GM21576 (cell line): Measurements from ENCODE around the gene AHCY.
"Not testable (repeated sequence)": the region's sequence is repeated elsewhere in the genome, so short reads cannot be mapped to it uniquely, and the experiment has no call there.

Source experiments
- ATAC-seq: cut with Tn5 transposase; IDR thresholded peaks from one replicate; pipeline ENCODE4 v1.9.1; 2021; ENCODE audit warnings: mild to moderate bottlenecking, moderate library complexity; ENCODE audit not compliant: unreplicated experiment

Gene AHCY

DNA sequence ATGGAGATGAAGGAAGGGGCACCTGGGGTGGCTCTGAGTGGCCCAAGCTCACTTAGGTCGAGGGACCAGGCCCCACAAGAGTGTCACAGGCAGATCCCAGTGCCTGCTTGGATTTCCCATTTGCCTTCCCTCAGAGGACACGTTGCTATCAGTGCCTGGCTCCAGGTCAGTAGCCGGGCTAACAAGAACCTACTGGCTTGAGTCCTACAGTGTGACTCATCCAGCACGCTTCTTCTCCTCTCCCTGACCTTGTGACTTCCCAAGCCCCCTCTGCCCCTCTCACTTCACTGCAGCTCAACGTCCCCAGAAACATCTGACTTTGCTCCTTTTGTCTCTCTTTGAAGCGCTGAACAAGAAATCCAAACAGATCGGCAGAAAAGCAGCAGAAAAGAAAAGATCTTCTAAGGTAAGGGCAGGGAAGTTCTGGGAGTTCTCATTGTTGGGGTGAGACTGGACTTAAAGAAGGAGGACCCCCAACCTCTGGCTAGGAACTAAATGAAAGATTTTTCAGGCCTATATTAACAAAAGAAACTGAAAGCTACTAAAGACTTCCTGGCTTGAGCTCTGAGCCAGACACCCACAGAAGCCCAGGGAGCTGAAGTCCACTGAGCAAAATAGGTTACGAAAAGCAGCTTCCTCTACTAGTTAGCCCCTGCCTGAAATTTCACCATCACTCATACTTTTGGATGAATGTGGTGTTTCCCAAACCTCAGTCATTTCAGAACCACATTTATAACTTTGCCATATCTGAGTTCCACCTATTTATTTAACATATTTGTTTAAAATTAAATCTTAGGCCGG lies 40.5 kb downstream of the AHCY start:
- no peak for ATAC-seq

DNA sequence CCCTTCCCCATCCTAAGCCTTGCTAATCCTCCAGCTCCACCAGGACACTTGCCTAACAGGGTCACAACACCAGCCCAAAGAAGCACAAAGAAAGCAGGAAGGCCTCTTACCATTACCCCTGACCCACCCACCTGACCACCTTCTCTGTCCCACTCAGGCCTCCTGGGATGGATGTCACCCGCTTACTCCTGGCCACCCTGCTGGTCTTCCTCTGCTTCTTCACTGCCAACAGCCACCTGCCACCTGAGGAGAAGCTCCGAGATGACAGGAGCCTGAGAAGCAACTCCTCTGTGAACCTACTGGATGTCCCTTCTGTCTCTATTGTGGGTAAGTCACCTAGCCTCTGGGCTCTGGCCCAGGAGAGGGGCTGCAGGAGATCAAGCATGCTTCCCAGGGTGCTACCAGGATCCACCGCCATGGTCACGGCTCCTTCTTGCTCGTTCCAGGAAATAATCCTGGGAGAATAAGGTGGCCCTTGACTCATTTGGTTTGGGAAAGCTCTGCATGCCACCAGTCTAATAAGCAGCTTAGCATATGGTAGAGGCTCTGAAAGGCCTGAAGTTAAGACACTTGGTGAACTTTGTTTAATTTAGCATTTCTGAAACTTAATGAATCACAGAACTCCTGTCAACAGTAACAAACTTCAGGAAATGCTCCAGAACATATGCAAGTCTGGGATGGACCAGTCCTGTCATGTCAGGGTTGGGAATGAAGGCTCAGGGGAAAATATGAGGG lies 42.8 kb downstream of the AHCY start:
- ATAC-seq: no peak

DNA sequence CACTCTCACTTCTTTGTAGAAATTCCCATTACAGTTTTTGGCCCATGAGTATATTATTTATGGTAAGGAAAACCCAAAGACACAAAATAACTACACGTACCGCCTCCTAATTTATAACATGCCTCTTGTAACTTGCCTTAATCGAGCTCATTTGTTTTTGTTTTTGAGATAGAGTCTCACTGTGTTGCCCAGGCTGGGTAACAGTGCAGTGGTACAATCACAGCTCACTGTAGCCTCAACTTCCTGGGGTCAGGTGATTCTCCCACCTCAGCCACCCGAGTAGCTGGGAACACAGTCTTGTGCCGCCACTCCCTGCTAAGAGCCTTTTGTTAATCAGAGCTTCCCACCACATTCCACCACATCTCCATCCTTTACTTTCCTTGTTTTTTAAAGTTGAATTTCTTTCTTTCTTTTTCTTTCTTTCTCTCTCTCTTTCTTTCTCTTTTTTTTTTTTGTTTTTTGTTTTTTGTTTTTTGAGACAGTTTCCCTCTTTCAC lies 46.5 kb downstream of the AHCY start:
- no peak for ATAC-seq

DNA sequence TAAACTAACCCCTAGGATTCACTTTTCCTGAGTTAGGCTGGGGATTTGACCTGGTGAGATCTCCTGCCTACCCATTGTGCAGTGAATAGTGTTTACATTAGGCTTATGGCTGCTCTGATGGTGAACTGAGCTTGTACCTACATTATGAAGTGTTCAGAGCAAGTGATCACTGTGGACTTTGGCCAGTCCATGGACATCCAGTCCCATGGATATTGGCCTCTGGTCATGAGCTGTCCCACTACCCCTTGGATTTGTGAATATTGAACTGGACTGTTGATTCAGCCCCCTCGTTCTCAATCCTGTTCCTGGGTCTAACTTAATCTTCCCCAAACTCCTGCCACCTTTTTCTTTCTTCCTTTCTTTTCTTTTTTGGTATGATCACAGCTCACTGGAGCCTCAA lies 48.2 kb downstream of the AHCY start:
- no peak for ATAC-seq

DNA sequence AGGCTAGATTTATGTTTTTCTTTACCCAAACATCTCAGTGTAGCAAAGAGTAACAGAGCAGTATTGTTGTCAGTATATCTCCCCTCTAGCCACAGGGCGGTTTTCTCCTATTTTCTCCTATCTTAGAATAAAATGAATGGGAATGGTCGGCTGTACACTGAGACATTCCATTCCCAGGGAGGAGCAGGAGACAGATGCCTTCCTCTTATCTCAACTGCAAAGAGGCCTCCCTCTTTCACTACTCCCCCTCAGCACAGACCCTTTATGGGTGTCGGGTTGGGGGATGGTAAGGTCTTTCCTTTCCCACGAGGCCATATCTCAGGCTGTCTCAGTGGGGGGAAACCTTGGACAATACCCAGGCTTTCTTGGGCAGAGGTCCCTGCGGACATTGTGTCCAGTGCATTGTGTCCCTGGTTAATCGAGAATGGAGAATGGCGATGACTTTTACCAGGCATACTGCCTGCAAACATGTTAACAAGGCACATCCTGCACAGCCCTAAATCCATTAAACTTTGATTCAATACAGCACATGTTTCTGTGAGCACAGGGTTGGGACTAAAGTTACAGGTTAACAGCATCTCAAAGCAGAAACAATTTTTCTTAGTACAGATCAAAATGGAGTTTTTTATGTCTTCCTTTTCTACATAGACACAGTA lies 50.6 kb downstream of the AHCY start:
- not testable (repeated sequence) for ATAC-seq

DNA sequence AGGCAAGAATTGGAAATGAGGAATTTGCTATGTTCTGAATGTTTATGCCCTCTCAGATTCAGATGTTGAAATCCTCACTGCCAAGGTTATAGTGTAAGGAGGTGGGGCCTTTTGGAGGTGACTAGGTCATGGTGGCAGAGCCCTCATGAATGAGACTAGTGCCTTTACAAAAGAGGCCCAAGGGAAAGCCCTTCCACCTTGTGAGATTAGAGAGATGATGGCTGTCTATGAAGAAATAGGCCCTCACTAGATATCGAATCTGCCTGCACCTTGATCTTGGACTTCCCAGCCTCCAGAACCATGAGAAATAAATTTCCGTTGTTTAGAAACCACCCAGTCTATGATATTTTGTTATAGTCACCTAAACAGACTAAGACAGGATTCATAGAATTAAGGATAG lies 51.5 kb downstream of the AHCY start:
- ATAC-seq: no peak

GRCh38 chr20:34250005-34250404 lies 53.1 kb downstream of the AHCY start:
- ATAC-seq: no peak

DNA sequence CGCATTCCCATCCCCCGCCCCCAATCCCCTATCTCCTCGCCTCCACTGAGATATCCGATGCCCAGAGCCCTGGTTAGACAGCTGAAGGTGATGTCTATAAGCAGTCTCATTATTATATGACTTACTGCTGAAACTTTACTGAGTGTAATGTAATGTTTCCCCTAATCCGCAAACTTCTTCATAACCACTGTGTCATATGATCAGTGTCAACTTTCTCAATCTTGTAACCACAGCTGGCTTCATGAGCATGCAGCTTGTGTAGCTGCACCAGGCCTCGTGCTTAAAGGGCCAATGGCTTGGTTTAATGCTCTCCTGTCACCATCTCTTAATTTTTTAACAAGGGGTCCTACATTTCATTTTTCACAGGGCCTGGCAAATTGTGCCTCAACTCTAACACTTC lies 53.9 kb downstream of the AHCY start:
- ATAC-seq: no peak

DNA sequence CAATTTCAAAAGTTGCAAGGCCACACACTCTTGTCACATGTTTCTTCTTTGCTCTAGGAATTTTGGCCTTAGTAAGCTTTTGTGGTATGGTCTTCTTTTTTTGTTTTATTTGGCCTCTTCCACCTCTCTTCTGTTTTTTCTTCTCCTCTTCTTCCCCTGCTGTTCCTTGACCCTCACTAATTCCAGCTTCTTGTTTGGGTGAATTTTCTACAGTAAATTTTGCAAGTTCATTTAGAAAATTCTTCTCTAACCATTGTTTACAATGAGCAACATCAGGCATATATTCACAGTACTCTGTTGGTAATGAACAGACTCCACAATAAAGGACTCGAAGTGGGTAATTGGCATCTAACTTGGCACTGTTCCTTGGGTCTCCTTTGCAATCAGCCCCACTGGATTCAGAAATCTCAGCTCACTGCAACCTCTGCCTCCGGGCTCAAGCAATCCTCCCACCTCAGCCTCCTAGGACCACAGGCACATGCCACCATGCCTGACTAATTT lies 57.0 kb downstream of the AHCY start:
- no peak for ATAC-seq

DNA sequence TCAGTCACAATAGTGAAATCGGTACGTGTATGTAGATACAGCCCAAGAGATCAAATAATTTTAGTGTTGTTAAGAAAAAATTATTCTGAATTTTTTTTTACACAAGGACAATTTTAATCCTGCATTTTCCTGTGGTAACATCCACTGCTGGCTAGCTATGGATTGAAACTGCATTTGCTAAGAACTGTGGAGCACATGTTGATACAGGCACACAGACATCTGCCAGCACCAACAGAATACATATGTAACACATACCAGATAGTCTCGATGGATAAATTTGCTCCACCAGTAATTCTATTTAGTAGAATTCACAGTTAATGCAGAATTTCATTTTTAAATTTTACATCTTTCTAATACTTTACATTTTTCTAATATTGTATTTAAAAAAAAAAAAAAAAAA lies 59.8 kb downstream of the AHCY start:
- no peak for ATAC-seq

GRCh38 chr20:34242879-34243278 lies 60.3 kb downstream of the AHCY start:
- no peak for ATAC-seq

DNA sequence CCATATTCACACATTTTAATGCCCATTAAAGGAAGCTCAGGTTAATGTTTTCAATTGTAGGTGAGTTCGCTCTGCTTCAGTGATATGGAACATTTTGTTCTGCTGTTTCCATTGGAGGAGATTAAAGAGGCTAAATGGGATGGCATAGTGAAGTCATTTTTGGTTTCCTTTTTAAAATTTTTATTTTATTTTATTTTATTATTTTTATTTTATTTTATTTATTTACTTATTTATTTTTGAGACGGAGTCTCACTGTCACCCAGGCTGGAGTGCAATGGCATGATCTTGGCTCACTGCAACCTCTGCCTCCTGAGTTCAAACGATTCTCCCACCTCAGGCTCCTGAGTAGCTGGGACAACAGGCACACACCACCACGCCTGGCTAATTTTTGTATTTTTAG lies 61.1 kb downstream of the AHCY start:
- ATAC-seq: not testable (repeated sequence)

DNA sequence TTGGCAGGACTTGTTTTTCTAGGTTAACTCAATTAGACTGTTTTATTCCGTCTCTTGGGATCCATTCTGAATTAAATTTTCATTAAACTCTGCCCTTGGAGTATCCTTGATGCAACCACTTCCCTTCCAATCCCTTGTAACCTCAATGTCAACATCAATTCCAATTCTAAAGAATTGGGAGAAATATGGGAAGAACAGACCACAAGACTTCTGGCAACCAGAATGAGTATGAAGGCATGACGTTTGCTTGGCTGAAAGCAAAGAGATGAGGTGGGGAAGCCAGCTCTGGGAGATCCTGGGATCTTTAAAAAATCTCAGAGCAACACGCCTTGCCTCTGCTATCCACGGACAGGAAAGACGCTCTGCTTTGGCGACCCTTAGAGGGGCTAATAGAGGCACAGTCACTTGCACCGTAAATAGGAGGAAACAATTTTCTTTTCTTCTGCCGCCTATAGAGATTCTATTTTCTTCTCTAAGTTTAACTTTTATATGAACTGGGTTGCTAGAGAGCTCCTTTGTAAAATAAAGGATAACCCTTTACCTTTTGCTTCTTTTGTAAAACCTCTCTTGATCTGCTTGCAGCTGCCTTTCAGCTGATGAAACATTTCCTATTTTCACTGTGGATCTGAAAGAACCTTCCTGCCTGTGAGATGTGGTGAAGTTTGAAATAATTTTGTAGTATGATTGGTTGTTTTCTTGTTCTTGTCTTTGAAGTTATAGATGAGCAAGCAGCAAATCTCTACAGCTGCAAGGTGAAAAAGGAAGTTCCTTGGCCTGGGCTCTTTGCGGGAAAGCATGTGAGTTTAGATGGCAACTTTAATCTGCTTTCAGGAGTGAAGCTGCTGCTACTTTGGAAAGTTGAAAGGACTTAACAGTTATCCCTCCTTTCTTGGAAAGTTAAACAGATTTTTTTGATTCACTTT lies 62.2 kb downstream of the AHCY start, which contains the start of gene ASIP:
ASIP (plus strand) TSS at position 731 of the 923 bp plus-strand sequence. CDS start 18,952 bp downstream, outside the sequence.
- no peak for ATAC-seq

DNA sequence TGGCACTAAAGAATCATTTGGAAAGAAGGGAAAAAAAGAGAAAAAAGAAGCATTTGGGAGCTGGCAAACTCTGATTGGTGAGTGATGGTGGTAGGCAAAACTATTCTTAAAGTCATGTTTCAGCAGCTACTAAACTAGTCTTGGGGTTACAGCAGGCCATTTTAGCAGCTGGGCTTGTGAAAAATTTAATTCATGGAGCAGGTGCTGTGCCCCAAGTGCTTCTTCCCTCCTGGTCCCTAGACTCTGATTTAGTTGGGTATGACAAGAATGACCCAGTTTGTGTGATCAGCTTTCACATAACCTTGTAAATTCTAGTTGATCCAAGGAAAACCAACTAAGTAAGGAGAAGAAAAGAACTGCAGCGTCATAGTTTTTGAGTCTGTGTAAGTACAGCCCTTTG lies 63.0 kb downstream of the AHCY start:
- no peak for ATAC-seq

- ATAC-seq: no peak
These were observed 65.2 kb downstream of the AHCY start for GRCh38 chr20:34237942-34238341.

DNA sequence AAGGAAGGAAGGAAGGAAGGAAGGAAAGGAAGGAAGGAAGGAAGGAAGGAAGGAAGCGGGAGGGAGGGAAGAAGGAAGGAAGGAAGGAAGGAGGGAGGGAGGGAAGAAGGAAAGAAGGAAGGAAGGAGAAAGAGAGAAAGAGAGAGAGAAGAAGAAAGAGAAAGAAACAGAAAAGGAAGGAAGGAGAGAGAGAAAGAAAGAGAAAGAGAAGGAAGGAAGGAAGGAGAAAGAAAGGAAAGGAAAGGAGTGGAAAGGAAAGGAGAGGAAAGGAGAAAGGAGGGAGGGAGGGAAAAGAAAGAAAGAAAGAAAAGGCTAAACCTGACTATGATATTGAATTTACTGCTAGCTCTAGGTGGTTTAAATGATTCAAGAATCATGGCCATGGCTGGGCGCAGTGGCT lies 67.3 kb downstream of the AHCY start:
- no peak for ATAC-seq

- ATAC-seq: no peak
These were observed 69.5 kb downstream of the AHCY start for GRCh38 chr20:34233687-34234086.

DNA sequence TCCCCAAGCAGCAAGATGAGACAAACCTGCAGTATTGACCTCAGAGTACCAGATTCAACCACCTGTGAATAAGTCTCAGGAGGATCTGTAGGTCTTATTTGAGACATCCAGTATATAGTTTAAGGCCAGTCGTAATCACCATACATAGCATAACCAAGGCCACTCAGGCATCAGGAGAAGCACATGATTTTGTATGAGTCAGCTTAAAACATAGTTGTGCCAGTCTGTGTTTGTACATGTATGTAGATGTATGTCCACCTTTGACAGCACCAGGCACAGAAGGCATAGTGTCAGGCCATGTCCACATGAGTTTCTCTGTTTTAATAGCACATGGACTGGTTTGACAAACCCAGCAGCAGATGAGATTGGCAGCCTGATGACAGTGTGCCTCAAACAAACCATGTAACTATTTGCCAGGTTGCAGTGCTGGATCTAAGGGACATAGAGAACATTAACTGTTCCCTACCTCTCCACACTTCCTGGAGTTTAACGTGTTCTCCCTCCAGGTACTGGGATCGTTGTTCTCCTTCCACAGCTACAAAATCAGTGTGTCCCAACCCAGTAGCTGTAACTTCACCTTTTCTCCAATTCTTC lies 70.6 kb downstream of the AHCY start:
- no peak for ATAC-seq

DNA sequence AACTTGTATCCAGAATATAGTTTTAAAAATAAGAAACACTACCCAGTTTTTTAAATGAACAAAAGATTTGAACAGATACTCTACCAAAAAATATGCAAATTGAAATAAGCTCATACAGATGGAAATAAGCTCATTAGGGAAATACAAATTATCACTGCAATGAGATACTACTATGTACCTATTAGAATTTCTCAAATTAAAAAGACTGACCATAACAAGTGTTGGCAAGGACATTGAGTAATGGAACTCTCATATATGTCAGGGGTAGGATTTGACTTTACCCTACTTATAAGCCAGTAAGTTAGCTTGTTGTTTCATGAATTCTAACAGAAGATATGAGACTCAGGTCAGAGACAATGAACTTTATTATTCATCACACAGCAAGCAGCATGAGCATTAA lies 71.5 kb downstream of the AHCY start:
- no peak for ATAC-seq
